HepG2 (cell line): Measurements from ENCODE around the gene SIDT1. TPM values are rescaled to one million over a fixed set of nuclear protein-coding genes. Genes with fewer than 3 reads are reported as not detected.
A peak's percentile ranks its signal among the peaks of the same experiment; 100 is the strongest.

Source experiments
- ATAC-seq: fragments of 200-7000 bp; cut with Tn5 transposase; 3 replicates; pipeline ENCODE4 v1.9.1; 2020; ENCODE audit warnings: mild to moderate bottlenecking, moderate library complexity
- BruUV-seq: library from RNA; stranded (reverse); fragments of 400-500 nt; replicated peaks from 2 replicates; lab custom pipeline; 2021; lab: Mats Ljungman, UMichigan
- CTCF ChIA-PET: fragments of 300-600 bp; formaldehyde crosslinking; extraction: SDS; loops from one replicate; lab custom pipeline; 2021; ENCODE audit warnings: low total read pairs, inconsistent platforms, low intra/inter-chr PET ratio; lab: Yijun Ruan, JAX
- POLR2A ChIA-PET: fragments of 350-600 bp; sonication (Branson Sonifier 250); formaldehyde crosslinking; loops from one replicate; lab custom pipeline; 2020; ENCODE audit warnings: antibody characterized with exemption, inconsistent platforms; lab: Yijun Ruan, JAX
- DNase-seq: peaks from one replicate; pipeline ENCODE4 v3.0.0-alpha.2; 2015; ENCODE audit warnings: low spot score
- FAIRE-seq: peaks from 3 replicates; lab custom pipeline; 2011; peaks lifted over from hg19 to GRCh38; lab: Jason Lieb, UNC
- H2AFZ ChIP-seq: one replicate; pipeline ENCODE4 v1.6.1; 2011; ENCODE audit warnings: low read length, inconsistent platforms
- H3K27ac ChIP-seq: fragments of 300-600 bp; 3 replicates; pipeline ENCODE4 v1.8.0; 2011; ENCODE audit warnings: mixed run types, mild to moderate bottlenecking, mixed read lengths, low read length, inconsistent platforms; ENCODE audit not compliant: insufficient read depth; ENCODE audit errors: extremely low read length
- H3K27me3 ChIP-seq, 2 experiments: fragments of 200-600 bp in 1 of 2; 2 replicates in 1 of 2; 3 replicates in 1 of 2; pipeline versions ENCODE4 v1.6.0 to v1.8.0; 2011; ENCODE audit warnings: low read length in 2 of 2, mild to moderate bottlenecking in 2 of 2, moderate library complexity in 2 of 2, inconsistent platforms in 1 of 2; ENCODE audit not compliant: insufficient read depth in 2 of 2, control insufficient read depth in 1 of 2
- H3K36me3 ChIP-seq, 2 experiments: fragments of 200-600 bp in 1 of 2; replicated peaks in 1 of 2; 2 replicates in 1 of 2; 3 replicates in 1 of 2; pipeline versions ENCODE4 v1.5.1 to v1.8.0; 2011; ENCODE audit warnings: low read length in 2 of 2, inconsistent platforms in 1 of 2; ENCODE audit not compliant: insufficient read depth in 2 of 2, control insufficient read depth in 1 of 2
- H3K4me1 ChIP-seq: 2 replicates; pipeline ENCODE4 v1.5.1; 2012; ENCODE audit warnings: low read length, inconsistent platforms; ENCODE audit not compliant: insufficient read depth
- H3K4me2 ChIP-seq: 2 replicates; pipeline ENCODE4 v1.6.0; 2011; ENCODE audit warnings: low read depth, low read length, inconsistent platforms
- H3K4me3 ChIP-seq, 3 experiments: fragments of 200-600 bp in 1 of 3; sonication (generic), shearing (Covaris generic) in 1 of 3; replicated peaks in 1 of 3; 2 replicates each; pipeline ENCODE4 v1.5.1; 2011 to 2016; ENCODE audit warnings: low read length in 3 of 3, inconsistent platforms in 2 of 3, low read depth in 2 of 3, mild to moderate bottlenecking in 2 of 3, control low read depth in 1 of 3, mixed read lengths in 1 of 3; ENCODE audit not compliant: insufficient read depth in 1 of 3
- H3K79me2 ChIP-seq: one replicate; pipeline ENCODE4 v1.6.1; 2011; ENCODE audit warnings: low read length, inconsistent platforms; ENCODE audit not compliant: insufficient read depth
- H3K9ac ChIP-seq: 2 replicates; pipeline ENCODE4 v1.6.0; 2011; ENCODE audit warnings: mild to moderate bottlenecking, low read depth, low read length, inconsistent platforms; ENCODE audit not compliant: insufficient read depth
- H3K9me3 ChIP-seq: 2 replicates; pipeline ENCODE4 v1.5.1; 2012; ENCODE audit warnings: mild to moderate bottlenecking, low read length
- H4K20me1 ChIP-seq: 2 replicates; pipeline ENCODE4 v1.6.0; 2011; ENCODE audit warnings: inconsistent platforms, mild to moderate bottlenecking, low read length, moderate library complexity; ENCODE audit not compliant: insufficient read depth
- FOXA1 ChIP-seq, 2 experiments: fragments of 450-650 bp in 1 of 2; sonication (generic) in 1 of 2; formaldehyde crosslinking in 1 of 2; IDR thresholded peaks; 2 replicates each; pipeline versions ENCODE4 v1.4.0 to v1.6.1; 2016 to 2020; ENCODE audit warnings: missing genetic modification reagents in 1 of 2
- FOXA3 ChIP-seq: IDR thresholded peaks from 2 replicates; pipeline ENCODE4 v1.6.1; 2016; ENCODE audit warnings: missing genetic modification reagents, missing compliant biosample characterization
- MIER2 ChIP-seq: IDR thresholded peaks from 2 replicates; pipeline ENCODE4 v1.6.1; 2016; ENCODE audit warnings: missing biosample characterization, missing genetic modification reagents
- PCBP1 ChIP-seq: fragments of 200-400 bp; formaldehyde crosslinking; IDR thresholded peaks from 2 replicates; pipeline ENCODE4 v1.6.1; 2017; ENCODE audit warnings: mild to moderate bottlenecking, low read depth, low read length, borderline replicate concordance
- RFX5 ChIP-seq: IDR thresholded peaks from 2 replicates; pipeline ENCODE4 v1.6.1; 2011; ENCODE audit warnings: low read depth, low read length, improper control_type of control experiment
- TARDBP ChIP-seq: sonication (generic); formaldehyde crosslinking; IDR thresholded peaks from 2 replicates; pipeline ENCODE4 v1.8.0; 2022; ENCODE audit warnings: mild to moderate bottlenecking, missing genetic modification reagents
- THYN1 ChIP-seq: sonication (generic); formaldehyde crosslinking; IDR thresholded peaks from 2 replicates; pipeline ENCODE4 v1.8.1; 2023; ENCODE audit warnings: low read depth, mild to moderate bottlenecking, moderate library complexity, missing genetic modification reagents, borderline replicate concordance
- ZNF10 ChIP-seq: sonication (generic); formaldehyde crosslinking; IDR thresholded peaks from 2 replicates; pipeline ENCODE4 v1.4.0; 2020; ENCODE audit warnings: mild to moderate bottlenecking, low read depth, missing genetic modification reagents, borderline replicate concordance
- ZNF124 ChIP-seq: sonication (generic); formaldehyde crosslinking; IDR thresholded peaks from 2 replicates; pipeline ENCODE4 v1.4.0; 2020; ENCODE audit warnings: missing genetic modification reagents
- WGBS: methylation state at CpG from one replicate; pipeline ENCODE4 v1.1.6; 2017; ENCODE audit warnings: low lambda C conversion rate; 5-methylcytosine and 5-hydroxymethylcytosine counted together
- in situ Hi-C: cut with HindIII; loops from 2 replicates; pipeline ENCODE4 v1.10.0; 2017; ENCODE audit warnings: low pct_unique_long_range_greater_than_20kb; ENCODE audit not compliant: extremely low pct_ligation_motif_present
- intact Hi-C: fragments of 100-400 bp; cut with micrococcal nuclease; formaldehyde crosslinking; loops from one replicate; pipeline ENCODE4 v1.10.0; 2022; ENCODE audit not compliant: unreplicated experiment
- polyA plus RNA-seq, 8 experiments: library from polyadenylated mRNA; depleted of rRNA in 3 of 8; stranded (reverse) in 7 of 8; unstranded in 1 of 8; fragments of >200 nt; fragmentation: Illumina TruSeq in 4 of 8; extraction: Trizol in 4 of 8; gene quantifications; 2 replicates each; pipeline versions ENCODE4 v1.2.1 to v1.2.3, GENCODE V29; 2011 to 2016; ENCODE audit warnings: low read depth in 4 of 8, missing spikeins in 1 of 8, mixed read lengths in 1 of 8; ENCODE audit not compliant: insufficient read depth in 1 of 8
- total RNA-seq, 5 experiments: library from RNA; depleted of rRNA; stranded (reverse); fragments of >200 nt; fragmentation: Illumina TruSeq; extraction: Trizol; gene quantifications; 2 replicates each; pipeline ENCODE4 v1.2.3, GENCODE V29; 2016; ENCODE audit warnings: low read depth in 1 of 5
- TF ChIP-seq, protein P1 (sequence below): sonication (generic); formaldehyde crosslinking; IDR thresholded peaks from 2 replicates; pipeline ENCODE4 v1.4.0; 2020; ENCODE audit warnings: mild to moderate bottlenecking, missing genetic modification reagents
- TF ChIP-seq, protein P2 (sequence below), 2 experiments: IDR thresholded peaks; 2 replicates each; pipeline ENCODE4 v1.6.1; 2011 to 2012; ENCODE audit warnings: low read length in 2 of 2, borderline replicate concordance in 1 of 2, low read depth in 1 of 2, mild to moderate bottlenecking in 1 of 2, moderate library complexity in 1 of 2

Gene SIDT1
- total and polyA plus RNA-seq, 2 of the 13 experiments (the other 11 are each of a cell fraction or from before 2014, with no cell fraction given) = 0.07 TPM

DNA sequence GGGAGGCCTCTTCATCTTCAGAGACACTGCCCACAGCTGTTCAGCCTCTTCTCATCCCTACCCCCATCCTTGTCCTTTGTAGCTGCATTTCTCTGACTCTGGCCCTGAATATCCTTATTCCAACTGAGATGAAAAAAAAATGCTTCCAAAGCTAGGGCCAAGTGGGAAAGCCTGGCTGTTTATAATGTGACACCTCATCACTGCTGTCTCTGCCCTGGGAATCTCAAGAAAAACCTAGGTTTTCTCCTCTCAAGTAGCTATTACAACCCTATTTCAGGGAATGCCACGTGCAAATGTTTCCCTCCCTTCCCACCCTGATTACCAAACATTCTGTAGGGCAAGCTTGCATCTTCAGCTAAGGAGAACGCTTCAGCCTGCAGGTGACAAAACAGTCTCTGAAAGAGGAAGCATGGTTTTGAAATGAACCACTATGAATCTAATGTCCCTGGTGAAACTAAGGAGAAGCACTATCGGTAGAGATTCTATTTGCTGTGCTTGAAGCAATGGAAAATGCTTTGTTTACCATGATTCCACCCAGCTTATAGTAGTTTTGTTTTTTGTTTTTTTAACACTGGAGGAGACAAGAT is 98.7 kb downstream of the SIDT1 start (continued):
- TF ChIP-seq PCBP1 = no peak
- TF ChIP-seq ZNF124 = no peak
- TF ChIP-seq TARDBP (CRISPR knock-in tag) = no peak
- no peak for TF ChIP-seq ZNF10 (CRISPR knock-in tag)
- TF ChIP-seq RFX5 = no peak

DNA sequence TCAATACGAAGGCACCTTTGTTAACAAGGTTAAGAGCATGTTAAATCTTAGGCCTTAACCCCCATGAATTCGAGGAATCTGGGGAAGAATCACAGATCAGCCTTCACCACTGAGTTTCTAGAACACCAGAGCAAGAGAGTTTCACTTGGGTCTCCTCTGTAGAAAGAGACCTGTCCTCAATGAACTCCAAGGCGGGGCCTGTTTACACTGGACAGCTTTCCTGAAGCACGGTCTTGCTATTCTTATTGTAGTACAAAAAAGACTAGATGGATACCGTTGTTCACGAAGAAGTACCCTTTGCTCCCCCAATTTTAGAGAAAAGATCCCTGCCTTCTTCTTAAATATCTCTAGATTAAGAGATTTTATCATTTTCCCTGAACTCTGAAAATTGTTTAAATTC is 99.2 kb downstream of the SIDT1 start:
- no peaks in the 10 kb centered on the region for H4K20me1 ChIP-seq
- no peaks in the 10 kb centered on the region for H3K79me2 ChIP-seq
- no peaks in the 10 kb centered on the region for H3K9me3 ChIP-seq
- H3K4me3 ChIP-seq = no peak overlapping the region
- DNase-seq (no peak), ATAC-seq (peak; percentile 15; the same call in 1 of the 3 replicates), FAIRE-seq (no peak)
- 0 out of 5 replicates have a peak, but pooled peaks cover 0 to 9% of the 10 kb centered on the region in 2 experiments for H3K27me3 ChIP-seq
- peaks cover 73% of the 10 kb centered on the region for H3K4me1 ChIP-seq
- in situ Hi-C loops = no loop called here
- no peaks in the 10 kb centered on the region for H3K36me3 ChIP-seq
- no peak overlapping the region for H3K9ac ChIP-seq
- WGBS = 15% methylated on average over 6 of the region's 6 CpGs
- TF ChIP-seq FOXA3 (CRISPR knock-in tag) (peak; percentile 56; the same call in 1 of the 2 replicates), MIER2 (CRISPR knock-in tag) (peak; percentile 88), FOXA1 (IDR thresholded peaks at IDR 0.05) (no peak), FOXA1 (CRISPR knock-in tag; IDR thresholded peaks at IDR 0.05) (0 out of 2 replicates have a peak, but pooled peaks have one; percentile 44), THYN1 (CRISPR knock-in tag) (no peak)
- TF ChIP-seq, protein P1, sequence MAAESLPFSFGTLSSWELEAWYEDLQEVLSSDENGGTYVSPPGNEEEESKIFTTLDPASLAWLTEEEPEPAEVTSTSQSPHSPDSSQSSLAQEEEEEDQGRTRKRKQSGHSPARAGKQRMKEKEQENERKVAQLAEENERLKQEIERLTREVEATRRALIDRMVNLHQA (CRISPR knock-in tag) = no peak
- TF ChIP-seq, protein P2, sequence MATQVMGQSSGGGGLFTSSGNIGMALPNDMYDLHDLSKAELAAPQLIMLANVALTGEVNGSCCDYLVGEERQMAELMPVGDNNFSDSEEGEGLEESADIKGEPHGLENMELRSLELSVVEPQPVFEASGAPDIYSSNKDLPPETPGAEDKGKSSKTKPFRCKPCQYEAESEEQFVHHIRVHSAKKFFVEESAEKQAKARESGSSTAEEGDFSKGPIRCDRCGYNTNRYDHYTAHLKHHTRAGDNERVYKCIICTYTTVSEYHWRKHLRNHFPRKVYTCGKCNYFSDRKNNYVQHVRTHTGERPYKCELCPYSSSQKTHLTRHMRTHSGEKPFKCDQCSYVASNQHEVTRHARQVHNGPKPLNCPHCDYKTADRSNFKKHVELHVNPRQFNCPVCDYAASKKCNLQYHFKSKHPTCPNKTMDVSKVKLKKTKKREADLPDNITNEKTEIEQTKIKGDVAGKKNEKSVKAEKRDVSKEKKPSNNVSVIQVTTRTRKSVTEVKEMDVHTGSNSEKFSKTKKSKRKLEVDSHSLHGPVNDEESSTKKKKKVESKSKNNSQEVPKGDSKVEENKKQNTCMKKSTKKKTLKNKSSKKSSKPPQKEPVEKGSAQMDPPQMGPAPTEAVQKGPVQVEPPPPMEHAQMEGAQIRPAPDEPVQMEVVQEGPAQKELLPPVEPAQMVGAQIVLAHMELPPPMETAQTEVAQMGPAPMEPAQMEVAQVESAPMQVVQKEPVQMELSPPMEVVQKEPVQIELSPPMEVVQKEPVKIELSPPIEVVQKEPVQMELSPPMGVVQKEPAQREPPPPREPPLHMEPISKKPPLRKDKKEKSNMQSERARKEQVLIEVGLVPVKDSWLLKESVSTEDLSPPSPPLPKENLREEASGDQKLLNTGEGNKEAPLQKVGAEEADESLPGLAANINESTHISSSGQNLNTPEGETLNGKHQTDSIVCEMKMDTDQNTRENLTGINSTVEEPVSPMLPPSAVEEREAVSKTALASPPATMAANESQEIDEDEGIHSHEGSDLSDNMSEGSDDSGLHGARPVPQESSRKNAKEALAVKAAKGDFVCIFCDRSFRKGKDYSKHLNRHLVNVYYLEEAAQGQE (IDR thresholded peaks at IDR 0.05; ENCODE audit: borderline replicate concordance in 1 of 2, low read depth in 1 of 2, low read length in 2 of 2) = peak; percentile 11 to 88
- BruUV-seq = no TSS peak
- no peak overlapping the region for H2AFZ ChIP-seq
- H3K27ac ChIP-seq = no peak overlapping the region
- intact Hi-C loops = loop anchor here (2.0 to 5.0 kb wide), 2 partner anchors 31 to 66 kb away; partner anchors contain the start of gene USF3
- ChIA-PET POLR2A (interaction anchor here (1.2 to 2.4 kb wide), 2 partner anchors 31 to 64 kb away, joined by 6 to 11 read pairs; partner anchors contain the start of gene USF3), CTCF (no interaction called here)
- peak overlapping the region; percentile 85 for H3K4me2 ChIP-seq
